Muscle of arm (tissue), 12 donors: ENCODE measurements around the gene PRMT1. TPM values are rescaled to one million over a fixed set of nuclear protein-coding genes. Genes with fewer than 3 reads are reported as not detected.

ENCODE experiments used
- DNase-seq: peaks from one replicate; pipeline ENCODE4 v3.0.0-alpha.2; 2013
- polyA plus RNA-seq, 12 donors: library from polyadenylated mRNA; unstranded; fragments of 120-200 nt; gene quantifications; one replicate each; pipeline ENCODE4 v1.2.1, GENCODE V29; 2013; ENCODE audit not compliant: insufficient read length in 12 of 12

The PRMT1 gene
- polyA plus RNA-seq, 12 donors, result 158 to 200 (median 173) TPM; not detected in 1

DNA sequence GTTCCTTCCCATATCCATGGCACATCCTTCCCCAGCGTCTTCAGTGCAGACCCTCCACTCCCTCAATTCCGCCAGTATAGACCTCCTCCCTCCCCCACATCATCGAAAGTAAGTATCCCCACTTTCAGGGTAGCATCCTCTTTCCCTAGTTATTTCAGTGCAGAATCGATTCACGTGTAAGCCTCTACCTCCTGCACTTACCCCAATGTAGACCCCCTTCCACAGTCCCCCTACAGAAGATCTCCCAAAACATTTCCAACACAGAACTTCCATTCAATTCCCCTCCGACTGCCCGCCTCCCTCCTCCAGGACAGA lies 12.1 kb upstream of the PRMT1 start:
- no peak for DNase-seq

DNA sequence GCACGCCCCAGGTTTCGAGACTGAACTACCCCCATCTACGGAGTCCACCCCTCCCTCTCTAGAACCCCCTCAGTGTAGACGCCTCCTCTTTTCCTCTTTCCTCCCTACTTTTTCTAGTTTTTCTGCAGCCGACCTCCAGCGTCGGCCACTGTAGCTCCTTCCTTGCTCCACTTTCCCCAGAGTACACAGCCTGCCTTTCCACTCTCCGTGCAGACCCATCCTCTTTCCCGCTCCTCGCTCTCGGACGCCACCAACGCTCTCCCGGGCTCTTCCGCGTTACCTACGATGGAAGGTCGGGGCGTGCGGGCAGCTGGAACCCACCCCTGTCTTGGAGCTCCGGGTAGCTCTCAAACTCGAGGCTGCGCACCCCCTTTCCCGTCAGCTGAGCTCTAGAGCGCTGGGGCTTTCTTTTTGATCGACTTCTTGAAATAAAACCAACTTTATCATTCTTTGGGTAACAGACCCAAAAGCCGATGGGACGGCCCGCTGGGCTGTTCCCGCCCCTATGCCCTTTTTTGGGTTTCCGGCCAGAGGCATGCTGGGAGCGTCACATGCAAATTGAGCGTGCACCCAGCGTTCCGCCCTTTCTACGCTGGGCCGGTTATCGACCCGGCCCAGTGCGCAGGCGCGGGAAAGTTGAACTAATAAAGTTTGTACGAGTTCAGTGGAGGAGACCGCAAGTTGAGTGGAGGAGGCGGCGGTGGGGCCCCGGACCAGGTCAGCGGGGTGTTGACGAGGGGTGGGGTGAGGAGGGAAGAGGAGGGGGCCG lies 11.5 kb upstream of the PRMT1 start, which contains the start of the genes BCL2L12 and IRF3:
Gene BCL2L12, plus strand, starts transcription at position 583 of the 769 bp plus-strand sequence. CDS start 760 bp downstream, outside the sequence.
Gene IRF3, minus strand, starts transcription at position 507 of the 769 bp plus-strand sequence. CDS start 1,019 bp downstream, outside the sequence.
- DNase-seq, result peak; percentile 99

DNA sequence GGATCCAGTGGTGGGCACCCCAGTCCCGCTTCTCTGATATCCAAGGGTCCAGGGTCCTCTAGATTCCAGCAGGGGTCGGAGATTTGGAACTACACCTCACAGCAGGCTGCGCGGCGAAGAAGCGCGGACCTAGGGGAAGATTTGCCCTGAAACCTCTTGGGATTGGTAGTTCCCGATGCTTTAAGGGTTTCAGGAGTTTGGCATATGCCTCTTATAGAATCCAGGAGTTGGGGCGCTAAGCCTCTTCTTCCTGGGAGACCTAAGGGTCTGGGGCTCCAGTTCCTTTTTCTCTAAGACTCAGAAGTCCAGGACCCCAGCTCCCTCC lies 11.0 kb upstream of the PRMT1 start:
- DNase-seq, result no peak

DNA sequence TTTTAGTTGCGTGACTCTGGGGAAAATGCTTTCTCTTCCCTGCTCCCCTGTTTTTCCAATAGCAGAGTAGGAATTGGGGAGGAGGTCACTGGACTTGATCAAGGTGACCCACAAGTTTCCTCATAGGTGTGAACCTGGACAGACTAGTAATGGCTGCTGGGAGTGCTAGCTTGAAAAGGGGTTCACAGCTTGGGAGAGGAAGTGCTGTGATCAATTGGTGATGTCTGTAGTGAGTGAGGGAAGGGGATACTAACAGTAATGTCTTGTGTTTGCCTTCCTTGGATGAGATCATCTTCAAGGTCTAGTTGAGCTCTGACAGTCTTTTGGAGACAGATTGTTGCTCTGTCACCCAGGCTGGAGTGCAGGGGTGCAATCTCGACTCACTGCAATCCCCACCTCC lies 9.6 kb upstream of the PRMT1 start:
- DNase-seq, result no peak

DNA sequence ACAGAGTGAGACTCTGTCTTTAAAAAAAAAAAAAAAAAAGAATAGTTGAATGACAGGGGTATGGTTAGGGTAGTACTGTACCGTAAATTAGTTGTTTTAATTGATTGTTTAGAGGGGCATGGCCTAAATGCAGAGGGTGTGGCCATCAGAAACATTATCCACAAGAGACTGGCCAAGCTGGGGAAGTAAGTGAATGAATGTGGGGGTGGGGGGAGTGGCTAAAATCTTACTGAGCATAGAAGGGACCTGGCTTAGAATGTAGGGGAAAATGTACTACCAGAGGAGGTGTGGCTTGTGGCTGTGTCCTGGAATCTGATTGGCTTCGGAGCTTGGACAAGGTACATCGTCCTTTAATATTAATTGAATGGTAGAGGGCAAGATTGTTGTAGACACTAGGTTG lies 7.6 kb upstream of the PRMT1 start:
- no peak for DNase-seq

DNA sequence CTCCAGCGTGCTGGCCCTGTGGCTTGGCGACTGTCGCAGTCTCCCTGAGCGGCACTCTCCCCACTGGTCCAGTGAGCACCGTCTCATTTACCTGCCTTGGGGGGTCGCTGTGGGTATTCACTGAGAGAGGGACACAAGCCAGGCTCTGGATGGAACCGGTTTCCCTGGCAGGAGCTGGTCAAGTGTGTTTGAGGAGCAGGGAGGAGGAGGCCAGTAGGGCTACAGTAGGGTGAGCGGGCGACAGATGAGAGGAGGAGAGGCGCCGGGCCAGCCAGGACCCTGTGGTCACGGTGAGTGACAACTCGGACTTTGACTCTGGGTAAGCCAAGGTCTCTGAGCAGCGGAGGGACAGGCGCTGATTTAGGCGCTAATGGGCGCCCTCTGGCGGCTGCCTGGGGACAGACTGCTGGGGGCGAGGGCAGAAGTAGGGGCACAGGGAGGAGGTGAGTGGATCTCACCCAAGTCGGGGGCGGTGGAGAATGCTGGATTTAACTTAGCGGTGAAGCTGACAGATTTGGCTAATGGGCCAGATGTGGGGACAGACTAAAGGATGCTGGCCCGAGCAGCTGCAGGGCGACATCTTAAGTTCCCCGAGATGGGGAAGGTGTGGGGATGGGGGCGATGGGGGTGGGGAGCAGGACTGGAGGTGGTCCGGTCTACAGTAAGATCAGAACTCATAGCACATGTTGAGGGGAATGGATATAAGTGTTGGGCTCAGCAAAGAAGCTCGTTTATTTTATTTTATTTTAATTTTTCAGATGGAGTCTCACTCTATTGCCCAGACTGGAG lies 4.7 kb upstream of the PRMT1 start:
- no peak for DNase-seq

DNA sequence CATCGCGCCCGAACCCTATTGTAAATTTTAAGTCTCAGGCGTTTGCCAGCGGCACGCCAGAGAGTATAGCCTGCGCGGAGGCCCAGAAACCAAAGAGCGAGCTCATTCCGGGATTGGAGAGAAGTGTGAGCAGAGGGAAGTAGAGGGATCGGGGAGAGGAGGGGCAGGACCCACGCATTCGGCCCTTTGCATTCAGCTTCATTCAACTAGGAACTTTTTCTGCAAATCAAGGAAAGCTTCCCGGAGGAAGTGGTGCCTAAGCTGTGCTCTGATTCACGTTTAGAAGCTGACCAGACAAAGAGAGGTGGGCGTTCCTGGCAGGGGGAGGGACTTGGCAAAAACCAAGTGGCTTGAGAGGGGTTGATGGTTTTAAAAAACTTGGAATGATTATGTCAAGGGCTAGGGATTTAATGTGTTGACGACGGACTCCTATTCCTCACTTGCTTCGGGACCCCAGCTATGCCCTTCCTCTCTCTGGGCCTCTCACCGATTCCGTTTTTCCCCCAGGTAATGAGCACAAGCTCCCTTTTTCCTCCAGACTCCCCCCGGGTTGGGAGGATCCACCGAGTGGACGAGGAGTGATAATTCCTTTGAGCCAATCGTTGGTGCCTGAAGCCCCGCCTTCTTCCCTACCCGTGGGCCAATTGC lies 811 bp upstream of the PRMT1 start:
- DNase-seq, result peak; percentile 96

DNA sequence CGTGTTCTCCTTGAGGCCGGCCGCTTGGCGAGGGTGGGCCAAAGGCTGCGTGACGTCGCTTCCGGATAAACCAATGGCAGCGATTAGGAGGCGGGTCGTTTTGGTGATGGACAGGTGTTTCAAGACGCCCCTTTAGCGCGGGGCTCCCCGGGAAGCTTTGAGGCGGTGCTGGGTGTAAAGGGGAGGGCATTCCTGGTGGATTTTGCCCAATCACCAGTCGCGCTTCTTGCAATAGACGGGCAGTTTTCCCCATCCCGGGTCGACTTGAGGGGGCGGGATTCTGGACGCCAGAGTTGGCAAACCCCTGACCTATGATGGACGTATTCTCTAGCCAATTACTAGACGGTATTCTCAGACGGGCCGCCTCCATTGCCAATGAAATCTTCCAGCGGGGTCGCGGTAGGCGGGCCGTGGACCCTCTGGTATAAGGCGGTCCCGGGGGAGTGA lies 264 bp upstream of the PRMT1 start:
- DNase-seq, result peak; percentile 100

DNA sequence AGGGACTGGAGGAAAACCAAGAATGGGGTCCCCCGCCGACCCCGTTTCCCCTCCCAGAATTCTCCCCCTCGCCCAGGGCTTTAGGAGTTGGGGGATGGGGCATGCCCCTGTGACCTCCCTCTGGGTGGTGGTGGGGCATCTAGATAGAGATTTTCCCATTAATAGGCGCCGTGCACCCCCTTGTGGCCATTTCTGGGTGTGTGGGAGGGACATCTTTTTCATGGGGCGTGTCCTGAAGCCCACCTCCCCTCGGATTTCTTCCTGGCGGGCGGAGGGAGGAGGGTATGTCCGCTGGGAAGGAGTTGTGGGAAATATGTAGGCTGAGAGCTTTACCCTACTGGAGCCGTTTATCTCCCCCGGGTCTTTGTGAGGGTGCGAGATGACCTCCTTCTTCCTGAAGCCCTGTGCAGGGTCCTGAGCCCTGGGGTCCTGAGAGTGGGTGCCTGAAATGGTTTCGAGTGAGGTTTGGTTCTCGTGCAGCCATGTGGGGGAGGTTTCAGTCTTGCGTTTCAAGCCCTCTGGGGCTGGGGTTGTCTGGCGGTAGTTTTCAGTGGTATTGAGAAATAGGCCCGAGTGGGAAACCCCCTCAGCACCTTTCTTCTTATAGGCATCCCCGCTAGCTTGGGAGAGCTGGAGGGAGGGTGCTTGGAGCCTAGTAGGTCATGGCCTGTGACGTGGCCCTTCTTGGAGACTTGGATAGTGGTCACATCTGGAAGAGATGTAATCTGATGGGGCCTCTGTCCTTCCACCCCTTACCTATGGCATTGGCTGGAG lies 1.0 kb downstream of the PRMT1 start:
- DNase-seq, result peak; percentile 79

DNA sequence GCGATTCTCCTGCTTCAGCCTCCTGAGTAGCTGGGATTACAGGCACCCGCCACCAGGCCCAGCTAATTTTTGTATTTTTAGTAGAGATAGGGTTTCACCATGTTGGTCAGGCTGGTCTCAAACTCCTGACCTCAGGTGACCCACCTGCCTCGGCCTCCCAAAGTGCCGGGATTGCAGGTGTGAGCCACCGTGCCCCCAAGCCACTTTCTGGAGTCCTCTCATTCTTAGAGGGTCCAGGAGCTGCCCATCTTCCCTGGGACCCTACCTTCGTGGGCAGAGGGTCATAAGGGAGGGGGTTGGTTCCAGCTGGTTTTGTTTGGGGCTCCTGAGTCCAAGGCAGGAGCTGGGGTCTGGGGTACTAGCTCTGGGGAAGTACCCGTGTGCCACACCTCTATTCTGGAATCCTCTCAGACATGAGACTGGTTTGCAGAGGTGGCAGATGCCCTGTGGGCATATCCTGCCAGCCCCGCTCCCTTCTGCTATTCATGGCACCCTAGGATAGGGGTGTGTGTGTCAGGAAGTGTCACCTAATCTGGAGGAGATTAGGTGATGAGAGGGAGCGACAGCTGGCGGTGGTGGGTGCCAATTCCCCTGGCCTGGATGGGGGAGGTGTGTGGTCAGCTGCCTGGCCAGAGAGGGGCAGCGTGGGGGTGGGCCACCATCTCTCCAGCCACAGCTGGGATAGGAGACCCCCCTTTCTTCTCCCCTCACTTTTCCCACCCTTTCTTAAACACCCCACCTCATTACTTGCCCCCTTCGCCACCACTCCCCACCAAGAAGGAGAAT lies 2.1 kb downstream of the PRMT1 start:
- DNase-seq, result no peak

DNA sequence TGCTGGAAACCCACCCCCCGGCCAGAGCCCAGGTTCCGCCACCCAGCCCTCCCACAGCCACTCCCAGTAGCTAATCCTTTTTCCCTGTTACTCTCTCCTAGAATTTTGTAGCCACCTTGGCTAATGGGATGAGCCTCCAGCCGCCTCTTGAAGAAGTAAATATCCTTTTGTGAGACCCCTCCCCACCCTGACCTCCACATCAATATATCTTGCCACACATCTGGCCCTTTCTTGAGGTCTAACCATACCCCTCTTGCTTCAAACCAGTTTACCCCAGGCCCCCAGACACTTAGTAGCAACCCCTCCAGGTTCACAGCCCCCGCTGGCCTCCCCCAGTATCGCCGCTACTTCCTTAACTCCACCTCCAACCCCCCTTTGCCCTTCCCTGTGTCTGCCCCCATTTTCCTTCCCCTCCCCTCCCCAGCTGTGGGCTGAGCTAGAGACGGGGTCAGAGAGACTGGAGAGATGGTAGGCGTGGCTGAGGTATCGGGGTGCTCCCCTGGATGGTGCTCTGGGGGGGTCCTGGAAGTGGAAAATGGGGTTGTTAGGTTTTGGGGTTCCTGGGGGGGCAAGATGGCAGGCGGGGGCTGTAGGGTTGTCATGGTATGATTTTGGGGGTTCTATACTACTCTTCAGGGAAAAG lies 2.8 kb downstream of the PRMT1 start:
- no peak for DNase-seq

DNA sequence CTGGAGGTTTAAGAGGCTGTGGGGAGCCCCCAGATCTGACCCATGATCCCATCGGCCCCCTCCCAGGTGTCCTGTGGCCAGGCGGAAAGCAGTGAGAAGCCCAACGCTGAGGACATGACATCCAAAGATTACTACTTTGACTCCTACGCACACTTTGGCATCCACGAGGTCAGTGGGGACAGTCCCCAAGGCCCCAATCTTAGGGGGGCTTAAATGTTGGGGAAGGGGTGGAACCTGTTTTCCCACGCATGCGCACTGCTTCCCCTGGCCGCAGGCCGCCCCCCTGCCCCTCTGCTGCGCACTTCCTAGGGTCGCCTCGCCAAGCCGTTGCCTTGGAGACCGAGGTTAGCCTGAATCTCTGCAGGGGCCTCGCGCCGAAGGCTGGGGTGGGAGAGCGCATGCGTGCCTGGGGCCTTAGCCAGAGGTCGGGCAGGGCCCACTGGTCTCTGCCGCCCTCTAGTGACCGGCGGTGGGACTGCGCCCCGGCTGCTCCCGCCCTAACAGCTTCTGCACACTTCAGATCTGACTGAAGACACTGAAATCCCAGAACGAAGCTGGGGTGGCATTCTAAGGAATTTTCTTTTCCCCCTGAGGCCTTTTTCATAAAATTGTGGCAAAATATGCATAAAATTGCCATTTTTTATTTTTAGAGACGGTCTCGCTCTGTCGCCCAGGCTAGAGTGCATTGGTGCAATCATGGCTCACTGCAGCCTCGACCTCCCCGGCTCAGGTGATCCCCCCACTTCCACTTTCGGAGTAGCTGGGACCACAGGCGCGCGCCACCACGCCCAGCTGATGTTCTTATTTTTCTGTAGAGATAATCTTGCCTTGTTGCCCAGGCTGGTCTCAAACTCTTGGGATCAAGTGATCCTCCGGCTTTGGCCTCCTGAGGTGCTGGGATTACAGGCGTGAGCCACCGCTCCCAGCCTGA lies 3.6 kb downstream of the PRMT1 start:
- peak; percentile 96 for DNase-seq

DNA sequence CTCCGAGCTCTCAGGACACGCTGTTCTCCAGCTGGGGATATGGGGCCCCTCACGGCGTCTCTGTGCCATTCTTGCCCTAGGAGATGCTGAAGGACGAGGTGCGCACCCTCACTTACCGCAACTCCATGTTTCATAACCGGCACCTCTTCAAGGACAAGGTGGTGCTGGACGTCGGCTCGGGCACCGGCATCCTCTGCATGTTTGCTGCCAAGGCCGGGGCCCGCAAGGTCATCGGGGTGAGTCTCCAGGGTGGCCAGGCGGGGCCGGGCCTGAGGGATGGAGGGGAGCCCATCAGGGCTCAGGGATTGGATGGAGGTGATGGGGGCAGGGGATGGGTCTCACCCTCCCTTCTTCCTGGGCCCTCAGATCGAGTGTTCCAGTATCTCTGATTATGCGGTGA lies 4.8 kb downstream of the PRMT1 start:
- DNase-seq, result no peak

DNA sequence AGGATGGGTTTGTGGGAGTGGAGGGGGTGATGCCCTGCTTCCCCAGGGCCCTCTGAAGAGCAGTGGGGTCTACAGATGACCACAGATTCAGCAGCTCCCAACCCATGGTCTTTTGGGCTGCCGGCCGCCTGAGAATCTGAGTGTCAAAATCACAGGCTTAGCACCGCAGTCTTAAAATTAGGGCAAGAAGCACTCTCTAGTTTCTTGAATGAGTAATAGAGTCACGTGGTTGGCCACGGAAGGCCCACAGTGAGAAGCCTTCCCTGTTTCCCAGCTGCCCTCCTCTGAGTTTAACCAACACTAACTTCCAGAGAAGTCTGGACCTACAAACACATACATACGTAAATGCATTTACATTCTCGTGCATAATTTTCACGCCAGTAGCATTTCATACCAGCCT lies 5.2 kb downstream of the PRMT1 start:
- DNase-seq, result no peak

DNA sequence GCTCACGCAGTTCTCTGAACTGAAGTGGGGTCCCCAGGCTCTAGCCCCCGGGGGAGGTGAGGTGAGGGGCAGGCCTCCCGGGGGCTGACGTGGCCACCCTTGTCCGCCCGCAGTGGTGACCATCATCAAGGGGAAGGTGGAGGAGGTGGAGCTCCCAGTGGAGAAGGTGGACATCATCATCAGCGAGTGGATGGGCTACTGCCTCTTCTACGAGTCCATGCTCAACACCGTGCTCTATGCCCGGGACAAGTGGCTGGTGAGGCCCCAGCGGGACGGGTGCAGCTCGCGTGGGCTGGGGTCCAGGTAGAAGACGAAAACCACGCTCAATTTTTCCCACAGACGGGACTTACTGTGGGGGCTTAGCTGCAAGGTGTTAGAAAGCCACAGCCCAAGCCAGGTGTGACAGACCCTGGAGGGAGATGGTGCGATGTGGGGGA lies 6.8 kb downstream of the PRMT1 start:
- no peak for DNase-seq

DNA sequence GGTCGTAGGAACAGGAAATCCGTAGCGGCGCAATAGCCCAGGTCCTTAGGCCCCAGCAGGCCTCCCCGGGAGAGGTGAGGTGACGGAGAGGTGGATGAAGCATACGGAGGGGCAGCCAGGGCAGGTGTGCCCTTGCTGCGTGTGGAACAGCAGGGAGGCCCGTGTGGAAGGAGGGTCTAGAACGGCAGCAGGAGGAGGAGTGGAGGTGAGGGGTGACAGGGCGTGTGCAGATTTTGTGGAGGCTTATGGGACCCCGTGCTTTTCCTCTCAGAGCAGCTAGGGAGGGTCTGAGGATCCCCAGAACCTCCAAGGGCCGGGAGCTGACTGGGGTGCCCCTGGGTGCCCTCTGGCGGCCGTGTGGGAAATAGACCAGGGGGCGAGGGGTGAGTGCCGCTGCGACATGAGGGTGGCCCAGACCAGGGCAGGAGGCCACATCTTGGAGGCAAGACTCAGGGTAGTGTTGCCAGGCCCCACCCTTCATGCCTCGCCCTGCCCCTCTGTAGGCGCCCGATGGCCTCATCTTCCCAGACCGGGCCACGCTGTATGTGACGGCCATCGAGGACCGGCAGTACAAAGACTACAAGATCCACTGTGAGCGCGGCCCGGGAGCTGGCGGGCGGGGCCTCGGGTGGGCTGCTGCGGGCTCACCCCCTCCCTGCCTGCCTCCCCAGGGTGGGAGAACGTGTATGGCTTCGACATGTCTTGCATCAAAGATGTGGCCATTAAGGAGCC lies 7.3 kb downstream of the PRMT1 start:
- no peak for DNase-seq

DNA sequence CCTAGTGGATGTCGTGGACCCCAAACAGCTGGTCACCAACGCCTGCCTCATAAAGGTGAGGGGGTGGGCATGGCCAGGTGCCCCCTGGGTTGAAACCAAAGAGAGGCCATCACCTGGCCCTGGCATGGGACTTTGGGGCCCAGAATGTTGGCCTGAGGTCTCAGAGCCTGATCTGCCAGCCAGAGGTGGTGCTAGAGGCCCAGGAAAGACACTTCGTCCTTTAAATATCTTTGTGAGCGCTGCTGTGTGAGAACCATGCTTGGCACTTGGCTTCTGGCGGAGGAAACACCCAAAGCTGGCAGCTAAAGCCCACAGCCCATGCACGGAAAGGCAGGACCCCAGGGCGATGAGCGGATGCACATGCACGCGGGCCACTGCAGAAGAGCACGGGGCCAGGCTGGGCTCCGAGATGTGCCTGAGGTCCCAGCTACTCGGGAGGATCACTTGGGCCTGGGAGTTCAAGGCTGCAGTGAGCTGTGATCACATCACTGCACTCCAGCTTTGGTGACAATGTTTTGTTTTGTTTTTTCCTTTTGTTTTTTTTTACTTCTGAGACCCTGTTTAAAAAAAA lies 8.0 kb downstream of the PRMT1 start:
- no peak for DNase-seq

DNA sequence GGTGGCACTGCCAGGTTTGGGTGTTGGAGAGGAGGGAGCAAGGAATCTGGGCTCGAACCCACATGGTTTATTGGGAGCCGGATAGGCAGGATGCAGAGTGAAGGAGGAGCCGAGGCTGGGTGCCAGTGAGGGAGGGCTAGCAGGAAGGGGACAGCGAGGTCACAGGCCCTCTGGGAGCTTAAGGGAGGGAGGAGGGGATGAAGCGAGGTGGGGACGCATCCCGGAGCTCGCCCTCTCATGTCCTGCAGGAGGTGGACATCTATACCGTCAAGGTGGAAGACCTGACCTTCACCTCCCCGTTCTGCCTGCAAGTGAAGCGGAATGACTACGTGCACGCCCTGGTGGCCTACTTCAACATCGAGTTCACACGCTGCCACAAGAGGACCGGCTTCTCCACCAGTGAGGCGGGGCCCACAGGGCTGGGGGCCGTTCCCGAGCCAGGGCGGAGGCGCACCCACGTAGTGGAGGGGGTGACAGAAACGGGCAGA lies 8.8 kb downstream of the PRMT1 start:
- DNase-seq, result no peak
